Activated T-helper 1 cell treated with anti-CD3 and anti-CD28 coated beads, Interleukin-2, amount 50 U/mL, for 16 hours (primary cell): ENCODE measurements around the gene COG5.
"Not testable (repeated sequence)": the region's sequence is repeated elsewhere in the genome, so short reads cannot be mapped to it uniquely, and the experiment has no call there.

ENCODE experiments used
- DNase-seq, 2 donors: peaks; one replicate each; pipeline ENCODE4 v3.0.0-alpha.2; 2020; ENCODE audit warnings: low read depth in 1 of 2, low spot score in 1 of 2

Gene COG5

DNA sequence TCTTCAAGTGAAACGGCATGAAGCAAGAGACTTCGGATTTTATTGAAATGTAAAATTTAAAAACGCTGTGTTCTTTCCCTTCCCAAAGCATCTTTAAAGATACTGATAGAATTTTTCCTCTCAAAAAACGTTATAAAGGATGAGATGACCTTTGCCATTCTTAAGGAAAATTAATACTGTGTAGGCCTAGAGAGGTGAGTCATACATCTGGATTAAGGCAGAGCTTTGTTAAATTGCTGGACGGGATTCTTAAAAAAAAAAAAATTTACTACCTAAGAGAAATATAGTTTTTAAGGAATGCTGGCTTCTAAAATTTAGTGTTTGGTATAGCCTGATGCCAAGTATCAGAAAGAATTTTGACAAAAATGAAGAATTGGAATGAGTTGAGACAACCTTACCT is 401.2 kb downstream of the COG5 start:
- DNase-seq, result no peak

DNA sequence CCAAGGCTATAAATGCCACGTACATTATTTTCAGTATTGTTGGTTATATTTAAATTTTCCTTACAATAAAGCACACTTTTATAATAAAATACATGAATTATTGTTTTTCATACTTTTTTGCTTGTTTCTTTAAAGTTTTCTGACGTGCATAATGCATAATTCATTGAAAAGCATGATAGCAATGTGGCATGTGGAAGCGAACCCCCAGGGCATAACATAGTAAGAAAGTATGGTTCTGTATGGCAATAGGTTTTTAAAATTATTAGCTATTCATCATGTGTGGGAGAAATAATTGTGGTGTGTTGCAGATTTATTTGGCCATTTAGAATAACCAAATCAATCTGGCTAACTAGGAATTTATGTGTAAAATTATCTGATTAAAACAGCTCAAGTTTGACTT is 402.3 kb downstream of the COG5 start:
- no peak for DNase-seq

DNA sequence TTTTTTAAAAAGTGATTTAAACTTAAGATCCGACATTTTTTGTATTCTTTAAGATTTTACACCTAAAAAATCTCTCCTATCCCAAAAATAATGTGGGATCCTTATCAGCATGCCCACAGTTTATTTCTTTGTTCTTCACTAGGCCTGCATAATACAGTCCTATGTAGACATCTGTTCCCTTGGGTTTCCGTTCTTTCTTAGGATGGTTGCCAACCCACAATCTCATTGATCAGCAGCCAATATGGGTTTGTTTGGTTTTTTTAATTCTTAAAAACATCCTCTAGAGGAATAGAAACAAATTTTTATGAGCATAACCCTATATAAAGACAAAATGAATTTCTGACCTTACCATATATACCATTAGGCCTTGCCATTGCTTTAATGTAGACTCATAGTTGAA is 403.3 kb downstream of the COG5 start:
- no peak for DNase-seq

DNA sequence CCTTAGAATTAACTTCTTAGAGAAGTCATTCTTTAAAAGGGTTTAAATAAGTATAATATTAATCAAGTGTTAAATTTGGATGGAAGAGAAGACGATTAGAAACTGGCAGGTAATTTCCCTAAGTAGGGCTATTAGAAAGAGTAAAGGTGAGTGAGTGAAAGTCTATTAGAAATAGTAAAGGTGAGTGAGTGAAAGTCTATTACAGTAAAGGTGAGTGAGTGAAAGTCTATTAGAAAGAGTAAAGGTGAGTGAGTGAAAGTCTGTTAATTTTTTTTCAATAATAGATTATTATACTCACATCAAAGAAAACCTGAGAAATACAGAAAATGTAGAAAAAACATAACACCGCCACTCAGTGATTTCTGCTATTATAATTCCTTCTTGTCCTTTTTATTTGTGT is 405.7 kb downstream of the COG5 start:
- DNase-seq, result no peak

DNA sequence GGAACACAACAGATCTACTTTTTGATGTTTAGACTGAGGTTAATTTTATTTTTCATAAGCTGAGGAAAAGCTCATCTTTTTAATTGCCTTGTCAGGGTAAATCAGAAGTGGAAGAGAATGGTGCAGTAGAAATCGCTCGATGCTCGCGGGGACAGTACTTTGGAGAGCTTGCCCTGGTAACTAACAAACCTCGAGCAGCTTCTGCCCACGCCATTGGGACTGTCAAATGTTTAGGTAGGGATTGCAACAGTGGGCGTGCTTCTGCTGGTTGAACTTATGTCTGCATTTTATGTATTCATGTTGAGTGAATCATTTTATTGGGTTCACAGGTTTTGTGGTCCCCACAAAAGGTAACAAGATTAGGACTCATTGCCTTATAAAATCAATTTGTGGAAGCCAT is 406.6 kb downstream of the COG5 start:
- DNase-seq, result no peak

DNA sequence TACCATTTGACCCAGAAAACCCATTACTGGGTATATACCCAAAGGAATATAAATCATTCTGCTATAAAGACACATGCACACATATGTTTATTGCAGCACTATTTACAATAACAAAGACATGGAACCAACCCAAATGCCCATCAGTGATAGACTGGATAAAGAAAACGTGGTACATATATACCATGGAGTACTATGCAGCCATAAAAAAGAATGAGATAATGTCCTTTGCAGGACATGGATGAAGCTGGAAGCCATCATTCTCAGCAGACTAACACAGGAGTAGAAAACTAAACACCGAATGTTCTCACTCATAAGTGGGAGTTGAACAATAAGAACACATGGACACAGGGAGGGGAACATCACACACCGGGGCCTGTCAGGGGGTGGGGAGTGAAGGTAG is 408.0 kb downstream of the COG5 start:
- not testable (repeated sequence) for DNase-seq

DNA sequence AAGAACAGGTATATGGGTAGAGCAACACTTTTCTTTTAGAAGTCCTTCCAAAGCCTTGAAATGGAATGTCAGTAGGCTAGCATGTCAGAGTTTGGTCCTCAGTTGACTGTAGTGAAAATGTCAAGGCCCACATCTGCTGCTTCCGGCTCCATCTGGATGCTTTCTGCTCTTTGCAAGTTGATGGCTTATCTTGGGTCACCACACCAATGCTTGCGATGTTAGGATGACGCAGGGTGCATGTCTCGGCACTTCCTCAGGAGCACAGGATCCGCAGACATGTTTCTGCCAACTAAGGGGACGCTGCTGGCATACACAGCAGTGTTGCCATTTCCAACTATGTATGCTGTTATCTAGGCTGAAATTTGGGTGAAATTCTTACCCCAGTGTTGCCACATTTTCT is 408.9 kb downstream of the COG5 start:
- no peak for DNase-seq

DNA sequence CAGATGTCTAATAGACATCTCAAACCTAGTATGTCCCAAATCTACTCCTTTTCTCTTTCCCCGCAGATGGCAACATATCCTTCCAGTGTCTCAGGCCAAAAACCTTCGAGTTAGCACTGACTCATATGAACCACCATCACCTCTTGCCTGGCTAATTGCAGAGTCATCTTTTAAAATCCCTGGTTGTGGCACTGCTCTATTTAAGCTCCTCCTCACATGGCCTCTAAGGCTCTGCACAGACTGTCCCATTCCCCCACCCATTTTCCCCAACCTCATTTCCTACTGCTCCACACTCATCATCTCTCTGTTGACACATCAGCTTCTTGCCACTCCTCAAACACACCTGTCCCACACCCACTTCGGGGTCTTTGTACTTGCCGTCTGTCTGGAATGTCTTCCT is 411.7 kb downstream of the COG5 start:
- DNase-seq, result no peak
